GM10248 (cell line): Measurements from ENCODE around the gene RBP4.

ENCODE experiments used
- CTCF ChIA-PET: fragments of 300-600 bp; sonication (Branson Sonifier 250); formaldehyde crosslinking; extraction: SDS; loops from one replicate; lab custom pipeline; 2021; ENCODE audit warnings: antibody characterized with exemption; lab: Yijun Ruan, JAX
- POLR2A ChIA-PET: fragments of 350-650 bp; sonication (Branson Sonifier 250); formaldehyde crosslinking; extraction: SDS; loops from one replicate; lab custom pipeline; 2020; ENCODE audit warnings: antibody characterized with exemption; lab: Yijun Ruan, JAX
- DNase-seq: peaks from one replicate; pipeline ENCODE4 v3.0.0; 2012; ENCODE audit errors: extremely low spot score
- CTCF ChIP-seq: IDR thresholded peaks from 2 replicates; pipeline ENCODE4 v1.5.1; 2012; ENCODE audit warnings: mild to moderate bottlenecking, low read depth; ENCODE audit errors: extremely low read depth, missing control alignments, control extremely low read depth

RBP4 gene

DNA sequence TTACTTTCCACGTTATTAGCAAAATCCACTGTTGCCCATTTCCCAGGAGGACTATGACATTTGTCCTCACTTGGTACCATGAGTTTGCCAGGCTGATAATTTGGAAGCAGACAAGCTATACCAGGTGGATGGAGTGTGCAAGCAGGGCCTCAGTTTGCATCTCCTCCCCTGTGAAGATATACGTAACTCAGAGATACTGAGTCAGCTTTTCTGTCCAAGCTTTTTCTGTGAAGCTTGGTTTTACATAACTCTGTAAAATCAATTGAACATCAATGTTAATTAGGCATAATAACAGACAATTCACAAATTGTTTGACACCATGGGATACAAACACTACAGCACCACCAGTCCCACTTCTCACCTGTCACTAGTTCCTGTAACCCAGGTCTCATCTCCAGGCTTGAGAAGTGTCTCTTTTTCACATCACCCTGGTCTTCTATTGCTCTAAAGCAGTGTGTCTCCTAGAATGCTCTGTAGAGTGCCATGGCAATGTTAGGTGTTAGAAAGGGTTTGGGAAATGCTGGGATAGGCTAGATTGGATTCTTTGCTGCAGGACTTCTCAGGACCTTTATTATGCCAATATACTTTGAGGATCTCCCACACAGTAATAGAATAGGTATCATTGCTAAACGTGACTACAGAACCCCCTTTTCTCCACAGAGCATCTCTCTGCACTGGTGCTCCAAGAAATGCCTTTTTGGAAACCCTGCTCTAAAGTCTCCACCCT is 20.9 kb downstream of the RBP4 start:
- ChIA-PET CTCF (interaction anchor here (0.9 kb wide), 1 partner anchor 25 kb away, joined by 3 read pairs; no protein-coding TSS in a partner anchor), POLR2A (no interaction called here)
- no peak for DNase-seq
- TF ChIP-seq CTCF = no peak

DNA sequence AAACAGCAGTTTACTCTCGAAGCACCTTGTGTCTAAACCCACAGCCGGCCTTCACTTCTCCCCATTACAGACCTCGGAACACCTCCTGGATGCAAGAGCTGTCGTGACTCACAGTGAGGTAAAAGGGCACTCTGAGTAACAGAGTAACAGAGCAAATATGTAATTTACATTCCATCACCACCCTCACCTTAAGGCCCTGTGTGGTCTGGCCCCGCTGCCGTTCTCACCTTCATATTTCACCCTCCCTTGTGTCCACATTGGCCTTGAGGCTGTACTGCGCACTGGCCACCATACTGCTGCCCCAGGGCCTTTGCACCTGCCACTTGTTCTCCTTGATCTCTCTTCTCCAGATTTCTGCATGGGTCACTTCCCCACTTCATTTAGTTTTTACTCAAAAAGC is 21.9 kb downstream of the RBP4 start:
- no peak for DNase-seq
- no peak for TF ChIP-seq CTCF
- ChIA-PET POLR2A (no interaction called here), CTCF (interaction anchor here (0.9 kb wide), 1 partner anchor 24 kb away, joined by 3 read pairs; no protein-coding TSS in a partner anchor)

- CTCF ChIA-PET = no interaction called here
- no peak for DNase-seq
- TF ChIP-seq CTCF = no peak
- POLR2A ChIA-PET = no interaction called here
Observed at GRCh38 chr10:93577565-93577964, 23.5 kb downstream of the RBP4 start.

DNA sequence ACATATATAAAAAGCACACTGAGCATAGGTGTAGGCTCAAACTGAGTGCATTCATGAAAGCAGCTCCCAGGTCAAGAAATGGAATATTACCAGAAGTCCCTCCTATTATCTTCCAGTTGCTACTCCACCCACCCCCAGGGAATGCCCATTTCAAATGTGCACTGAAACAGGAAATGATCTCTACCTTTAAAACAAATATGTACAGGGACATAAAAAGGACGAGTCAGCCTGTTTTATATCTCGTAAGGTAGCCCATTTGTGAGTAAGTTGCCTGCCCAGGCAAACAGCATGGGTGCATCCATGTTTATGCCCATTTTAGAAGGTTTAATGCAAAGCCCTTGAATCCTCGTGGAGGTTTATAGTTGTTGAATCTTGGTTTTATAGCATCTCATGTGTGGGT is 24.1 kb downstream of the RBP4 start:
- ChIA-PET CTCF (no interaction called here), POLR2A (no interaction called here)
- no peak for DNase-seq
- TF ChIP-seq CTCF = no peak

DNA sequence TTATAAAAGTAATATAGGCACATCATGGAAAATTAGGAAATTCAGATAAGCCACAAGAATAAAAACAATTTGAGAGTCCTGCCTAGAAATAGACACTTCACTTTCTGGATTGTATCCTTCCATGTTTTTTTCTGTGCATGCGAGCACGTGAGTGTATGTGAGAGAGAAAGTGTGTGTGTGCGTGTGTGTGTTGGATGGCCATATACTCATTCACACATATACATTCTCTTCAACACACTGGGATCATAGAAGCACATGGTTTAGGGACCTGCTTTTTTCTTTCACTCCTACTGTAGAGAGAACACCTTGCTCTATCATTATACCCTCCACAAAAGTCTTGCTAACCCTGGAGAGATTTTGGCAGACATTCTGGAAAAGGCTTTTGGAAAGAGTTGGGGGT is 27.1 kb downstream of the RBP4 start:
- TF ChIP-seq CTCF = no peak
- ChIA-PET CTCF (no interaction called here), POLR2A (no interaction called here)
- no peak for DNase-seq

GRCh38 chr10:93573051-93573909 is 27.8 kb downstream of the RBP4 start:
- TF ChIP-seq CTCF = no peak
- DNase-seq = no peak
- POLR2A ChIA-PET = no interaction called here
- CTCF ChIA-PET = interaction anchor here (1.5 kb wide), 1 partner anchor 18 kb away, joined by 4 read pairs; no protein-coding TSS in a partner anchor
